ENCODE data around the gene PTGES. TPM values are rescaled to one million over a fixed set of nuclear protein-coding genes. Genes with fewer than 3 reads are reported as not detected.

The PTGES gene
- total and polyA plus RNA-seq, 9 of the 15 experiments (the other 6 are each of a cell fraction or from before 2014, with no cell fraction given), result 0.13 TPM; not detected in 8

DNA sequence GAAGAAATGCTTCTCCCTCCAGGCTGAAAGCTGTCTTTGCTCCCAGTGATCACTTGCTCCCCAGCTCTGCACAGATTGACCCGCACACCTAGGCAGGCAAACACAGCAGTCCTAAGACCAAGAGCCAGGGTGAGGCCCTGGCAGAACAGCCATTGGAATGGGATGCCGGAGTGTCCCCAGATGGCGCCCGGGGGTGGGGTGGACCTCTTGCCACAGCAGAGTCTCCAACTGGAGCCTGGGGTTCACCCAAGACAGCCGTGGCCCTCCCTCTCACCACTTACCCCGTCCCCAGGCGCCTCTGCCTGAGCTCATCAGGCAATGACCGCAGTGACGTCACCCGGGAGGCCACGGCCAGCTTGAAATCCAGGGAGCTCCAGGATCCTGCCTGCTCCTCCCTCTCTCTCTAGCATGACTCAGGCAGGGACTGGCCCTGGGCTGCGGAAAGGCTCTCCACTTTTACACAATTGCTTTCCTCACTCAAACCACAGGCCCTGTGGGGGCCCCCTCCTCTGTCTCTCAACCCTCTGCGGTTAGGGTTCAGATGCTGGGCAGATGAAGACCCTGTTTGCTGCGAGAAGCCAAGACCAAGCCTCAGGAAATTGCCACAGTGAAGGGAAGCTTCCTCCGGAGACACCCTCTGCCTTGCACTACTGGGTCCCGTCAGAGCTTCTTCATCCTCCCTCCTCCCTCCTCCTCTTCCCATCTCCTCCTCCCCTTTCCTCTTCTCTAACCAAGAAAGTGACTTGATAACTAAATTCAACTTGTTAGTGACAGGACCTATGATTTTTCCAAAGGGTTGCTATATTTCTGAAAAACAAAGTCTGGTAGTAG, 24.3 kb upstream of the PTGES start (continued):
- TF ChIP-seq, protein P1, sequence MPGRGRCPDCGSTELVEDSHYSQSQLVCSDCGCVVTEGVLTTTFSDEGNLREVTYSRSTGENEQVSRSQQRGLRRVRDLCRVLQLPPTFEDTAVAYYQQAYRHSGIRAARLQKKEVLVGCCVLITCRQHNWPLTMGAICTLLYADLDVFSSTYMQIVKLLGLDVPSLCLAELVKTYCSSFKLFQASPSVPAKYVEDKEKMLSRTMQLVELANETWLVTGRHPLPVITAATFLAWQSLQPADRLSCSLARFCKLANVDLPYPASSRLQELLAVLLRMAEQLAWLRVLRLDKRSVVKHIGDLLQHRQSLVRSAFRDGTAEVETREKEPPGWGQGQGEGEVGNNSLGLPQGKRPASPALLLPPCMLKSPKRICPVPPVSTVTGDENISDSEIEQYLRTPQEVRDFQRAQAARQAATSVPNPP (IDR thresholded peaks at IDR 0.05; ENCODE audit: borderline replicate concordance, insufficient read depth, insufficient read length), result no peak
- no peak for TF ChIP-seq MCM7 (IDR thresholded peaks at IDR 0.05)
- TF ChIP-seq, protein P2, sequence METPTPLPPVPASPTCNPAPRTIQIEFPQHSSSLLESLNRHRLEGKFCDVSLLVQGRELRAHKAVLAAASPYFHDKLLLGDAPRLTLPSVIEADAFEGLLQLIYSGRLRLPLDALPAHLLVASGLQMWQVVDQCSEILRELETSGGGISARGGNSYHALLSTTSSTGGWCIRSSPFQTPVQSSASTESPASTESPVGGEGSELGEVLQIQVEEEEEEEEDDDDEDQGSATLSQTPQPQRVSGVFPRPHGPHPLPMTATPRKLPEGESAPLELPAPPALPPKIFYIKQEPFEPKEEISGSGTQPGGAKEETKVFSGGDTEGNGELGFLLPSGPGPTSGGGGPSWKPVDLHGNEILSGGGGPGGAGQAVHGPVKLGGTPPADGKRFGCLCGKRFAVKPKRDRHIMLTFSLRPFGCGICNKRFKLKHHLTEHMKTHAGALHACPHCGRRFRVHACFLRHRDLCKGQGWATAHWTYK (CRISPR knock-in tag; IDR thresholded peaks at IDR 0.05), result peak; percentile 86
- TF ChIP-seq EP300 (IDR thresholded peaks at IDR 0.05; ENCODE audit: low read length), result peak; percentile 60
- TF ChIP-seq FOS (IDR thresholded peaks at IDR 0.05; ENCODE audit: extremely low read depth, insufficient read length), result no peak
- TF ChIP-seq, protein P3, sequence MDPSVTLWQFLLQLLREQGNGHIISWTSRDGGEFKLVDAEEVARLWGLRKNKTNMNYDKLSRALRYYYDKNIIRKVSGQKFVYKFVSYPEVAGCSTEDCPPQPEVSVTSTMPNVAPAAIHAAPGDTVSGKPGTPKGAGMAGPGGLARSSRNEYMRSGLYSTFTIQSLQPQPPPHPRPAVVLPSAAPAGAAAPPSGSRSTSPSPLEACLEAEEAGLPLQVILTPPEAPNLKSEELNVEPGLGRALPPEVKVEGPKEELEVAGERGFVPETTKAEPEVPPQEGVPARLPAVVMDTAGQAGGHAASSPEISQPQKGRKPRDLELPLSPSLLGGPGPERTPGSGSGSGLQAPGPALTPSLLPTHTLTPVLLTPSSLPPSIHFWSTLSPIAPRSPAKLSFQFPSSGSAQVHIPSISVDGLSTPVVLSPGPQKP (CRISPR knock-in tag; IDR thresholded peaks at IDR 0.05), result no peak
- TF ChIP-seq KLF1 (tag; IDR thresholded peaks at IDR 0.05), result no peak; the same call in 1 of the 2 replicates
- no peak for TF ChIP-seq ZNF717 (CRISPR knock-in tag; IDR thresholded peaks at IDR 0.05)
- TF ChIP-seq POLR2AphosphoS2 (IDR thresholded peaks at IDR 0.05; ENCODE audit: low read length), result no peak
- TF ChIP-seq, protein P4, sequence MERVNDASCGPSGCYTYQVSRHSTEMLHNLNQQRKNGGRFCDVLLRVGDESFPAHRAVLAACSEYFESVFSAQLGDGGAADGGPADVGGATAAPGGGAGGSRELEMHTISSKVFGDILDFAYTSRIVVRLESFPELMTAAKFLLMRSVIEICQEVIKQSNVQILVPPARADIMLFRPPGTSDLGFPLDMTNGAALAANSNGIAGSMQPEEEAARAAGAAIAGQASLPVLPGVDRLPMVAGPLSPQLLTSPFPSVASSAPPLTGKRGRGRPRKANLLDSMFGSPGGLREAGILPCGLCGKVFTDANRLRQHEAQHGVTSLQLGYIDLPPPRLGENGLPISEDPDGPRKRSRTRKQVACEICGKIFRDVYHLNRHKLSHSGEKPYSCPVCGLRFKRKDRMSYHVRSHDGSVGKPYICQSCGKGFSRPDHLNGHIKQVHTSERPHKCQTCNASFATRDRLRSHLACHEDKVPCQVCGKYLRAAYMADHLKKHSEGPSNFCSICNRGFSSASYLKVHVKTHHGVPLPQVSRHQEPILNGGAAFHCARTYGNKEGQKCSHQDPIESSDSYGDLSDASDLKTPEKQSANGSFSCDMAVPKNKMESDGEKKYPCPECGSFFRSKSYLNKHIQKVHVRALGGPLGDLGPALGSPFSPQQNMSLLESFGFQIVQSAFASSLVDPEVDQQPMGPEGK (CRISPR knock-in tag; IDR thresholded peaks at IDR 0.05; ENCODE audit: borderline replicate concordance), result no peak
- TF ChIP-seq CHCHD3 (CRISPR knock-in tag; IDR thresholded peaks at IDR 0.05), result no peak
- TF ChIP-seq, protein P5, sequence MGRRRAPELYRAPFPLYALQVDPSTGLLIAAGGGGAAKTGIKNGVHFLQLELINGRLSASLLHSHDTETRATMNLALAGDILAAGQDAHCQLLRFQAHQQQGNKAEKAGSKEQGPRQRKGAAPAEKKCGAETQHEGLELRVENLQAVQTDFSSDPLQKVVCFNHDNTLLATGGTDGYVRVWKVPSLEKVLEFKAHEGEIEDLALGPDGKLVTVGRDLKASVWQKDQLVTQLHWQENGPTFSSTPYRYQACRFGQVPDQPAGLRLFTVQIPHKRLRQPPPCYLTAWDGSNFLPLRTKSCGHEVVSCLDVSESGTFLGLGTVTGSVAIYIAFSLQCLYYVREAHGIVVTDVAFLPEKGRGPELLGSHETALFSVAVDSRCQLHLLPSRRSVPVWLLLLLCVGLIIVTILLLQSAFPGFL (CRISPR knock-in tag; IDR thresholded peaks at IDR 0.05), result no peak
- TF ChIP-seq KAT7 (CRISPR knock-in tag; IDR thresholded peaks at IDR 0.05; ENCODE audit: borderline replicate concordance), result 0 out of 2 replicates have a peak, but pooled peaks have one; percentile 17
- peak; percentile 72 for TF ChIP-seq MYNN (IDR thresholded peaks at IDR 0.05)
- no peak for TF ChIP-seq MYNN (CRISPR knock-in tag; IDR thresholded peaks at IDR 0.05)
- TF ChIP-seq, protein P6, sequence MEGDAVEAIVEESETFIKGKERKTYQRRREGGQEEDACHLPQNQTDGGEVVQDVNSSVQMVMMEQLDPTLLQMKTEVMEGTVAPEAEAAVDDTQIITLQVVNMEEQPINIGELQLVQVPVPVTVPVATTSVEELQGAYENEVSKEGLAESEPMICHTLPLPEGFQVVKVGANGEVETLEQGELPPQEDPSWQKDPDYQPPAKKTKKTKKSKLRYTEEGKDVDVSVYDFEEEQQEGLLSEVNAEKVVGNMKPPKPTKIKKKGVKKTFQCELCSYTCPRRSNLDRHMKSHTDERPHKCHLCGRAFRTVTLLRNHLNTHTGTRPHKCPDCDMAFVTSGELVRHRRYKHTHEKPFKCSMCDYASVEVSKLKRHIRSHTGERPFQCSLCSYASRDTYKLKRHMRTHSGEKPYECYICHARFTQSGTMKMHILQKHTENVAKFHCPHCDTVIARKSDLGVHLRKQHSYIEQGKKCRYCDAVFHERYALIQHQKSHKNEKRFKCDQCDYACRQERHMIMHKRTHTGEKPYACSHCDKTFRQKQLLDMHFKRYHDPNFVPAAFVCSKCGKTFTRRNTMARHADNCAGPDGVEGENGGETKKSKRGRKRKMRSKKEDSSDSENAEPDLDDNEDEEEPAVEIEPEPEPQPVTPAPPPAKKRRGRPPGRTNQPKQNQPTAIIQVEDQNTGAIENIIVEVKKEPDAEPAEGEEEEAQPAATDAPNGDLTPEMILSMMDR (IDR thresholded peaks at IDR 0.05 in 2 of 3, conservative IDR thresholded peaks at IDR 0.05 in 1 of 3; ENCODE audit: insufficient read depth in 2 of 3, low read depth in 1 of 3, low read length in 3 of 3), result no peak
- TF ChIP-seq POLR2A (conservative IDR thresholded peaks at IDR 0.05), result no peak
- peak; percentile 59 for TF ChIP-seq GABPA (tag; conservative IDR thresholded peaks at IDR 0.05; ENCODE audit: low read depth)
- no peak for TF ChIP-seq ZNF696 (CRISPR knock-in tag; conservative IDR thresholded peaks at IDR 0.05)
- TF ChIP-seq ZNF3 (CRISPR knock-in tag; IDR thresholded peaks at IDR 0.05), result no peak
- no peak for TF ChIP-seq ZNF121 (CRISPR knock-in tag; conservative IDR thresholded peaks at IDR 0.05)
